Measurements from ENCODE around the gene ANKMY1.

GRCh38 chr2:240582781-240583180 is 25.0 kb upstream of the ANKMY1 start:
- no peak for TF ChIP-seq ZNF274 (IDR thresholded peaks at IDR 0.05; ENCODE audit: low read depth, low read length)
- no peak for TF ChIP-seq SUZ12 (IDR thresholded peaks at IDR 0.05; ENCODE audit: extremely low read depth, insufficient read depth, insufficient read length)
- no peak for TF ChIP-seq YY1 (IDR thresholded peaks at IDR 0.05; ENCODE audit: insufficient read depth, insufficient read length)

Measured in NT2/D1 (cell line).